Hematopoietic multipotent progenitor cell treated with erythropoietin and hydrocortisone succinate and interleukin-3 and kit ligand, for 8 days (in vitro differentiated cells): ENCODE data around the gene MCM3AP.
"Not testable (repeated sequence)": the region's sequence is repeated elsewhere in the genome, so short reads cannot be mapped to it uniquely, and the experiment has no call there.

ENCODE experiments used
- DNase-seq: peaks from one replicate; pipeline ENCODE4 v3.0.0-alpha.2; 2015

The MCM3AP gene

DNA sequence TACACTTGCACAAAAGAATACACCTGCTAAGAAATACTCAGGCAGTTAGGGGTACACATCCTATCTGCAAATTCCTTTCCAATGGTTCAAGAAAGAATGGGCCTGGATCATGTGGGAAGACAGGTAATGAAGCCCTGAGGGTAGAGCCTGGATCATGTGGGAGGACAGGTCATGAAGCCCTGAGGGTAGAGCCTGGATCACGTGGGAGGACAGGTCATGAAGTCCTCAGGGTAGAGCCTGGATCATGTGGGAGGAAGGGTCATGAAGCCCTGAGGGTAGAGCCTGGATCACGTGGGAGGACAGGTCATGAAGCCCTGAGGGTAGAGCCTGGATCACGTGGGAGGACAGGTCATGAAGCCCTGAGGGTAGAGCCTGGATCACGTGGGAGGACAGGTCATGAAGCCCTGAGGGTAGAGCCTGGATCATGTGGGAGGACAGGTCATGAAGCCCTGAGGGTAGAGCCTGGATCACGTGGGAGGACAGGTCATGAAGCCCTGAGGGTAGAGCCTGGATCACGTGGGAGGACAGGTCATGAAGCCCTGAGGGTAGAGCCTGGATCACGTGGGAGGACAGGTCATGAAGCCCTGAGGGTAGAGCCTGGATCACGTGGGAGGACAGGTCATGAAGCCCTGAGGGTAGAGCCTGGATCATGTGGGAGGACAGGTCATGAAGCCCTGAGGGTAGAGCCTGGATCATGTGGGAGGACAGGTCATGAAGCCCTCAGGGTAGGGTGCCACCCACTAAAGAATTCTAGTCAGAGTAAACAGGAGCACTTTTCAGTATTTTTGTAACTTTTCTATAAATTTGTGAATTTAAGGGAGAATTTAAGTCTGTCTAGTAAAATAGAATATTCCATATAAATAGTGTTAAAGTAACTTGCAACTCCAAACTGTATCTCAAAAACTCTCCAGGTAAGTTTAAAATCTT lies 84.3 kb downstream of the MCM3AP start:
- not testable (repeated sequence) for DNase-seq

GRCh38 chr21:46199436-46200373 lies 85.7 kb downstream of the MCM3AP start:
- DNase-seq: peak; percentile 27

DNA sequence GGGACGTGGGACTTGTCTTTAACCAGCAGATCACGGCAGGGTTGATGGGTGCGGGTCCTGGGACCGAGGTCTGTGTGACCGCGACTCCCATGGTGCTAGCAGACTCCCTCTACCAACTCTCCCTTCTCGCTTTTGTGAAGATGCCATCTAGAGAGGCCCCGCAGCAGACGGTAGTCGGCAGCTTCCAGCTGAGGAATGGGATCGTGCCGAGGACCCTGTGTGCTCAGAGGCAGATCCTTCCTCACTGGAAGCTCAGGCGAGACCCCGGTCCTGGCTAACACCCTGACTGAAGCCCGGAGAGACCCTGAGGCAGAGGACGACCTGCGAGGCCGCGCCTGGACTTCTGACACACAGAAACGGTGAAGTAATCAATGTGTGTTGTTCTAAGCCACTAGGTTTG lies 88.7 kb downstream of the MCM3AP start:
- no peak for DNase-seq

DNA sequence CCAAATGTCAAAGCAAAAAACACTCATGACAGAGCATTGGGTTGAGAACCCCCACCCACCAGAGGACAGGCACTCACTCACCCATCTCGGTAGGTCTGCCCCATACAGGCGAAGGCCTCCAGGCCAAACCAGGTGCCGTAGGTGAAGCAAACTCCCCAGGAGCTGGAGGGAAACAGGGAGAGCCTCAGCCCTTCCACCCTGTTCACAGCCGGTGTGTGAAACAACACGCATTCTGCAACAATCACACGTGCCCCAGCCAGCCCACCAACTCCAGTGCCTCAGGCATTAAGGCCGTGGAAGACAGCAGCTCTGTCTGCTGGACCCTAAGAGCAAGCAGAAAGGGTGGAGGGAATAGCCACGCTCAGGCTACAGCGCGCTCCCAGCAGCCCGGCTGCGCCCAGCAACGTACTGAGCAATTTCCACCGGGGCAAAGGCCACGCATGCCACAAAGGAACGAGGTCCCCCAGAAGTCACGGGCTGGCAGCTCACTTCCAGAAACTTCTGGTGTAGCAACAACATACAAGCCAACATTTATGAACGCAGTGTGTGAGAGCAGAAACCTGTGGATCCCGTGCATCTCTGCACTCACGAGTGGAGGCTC lies 89.7 kb downstream of the MCM3AP start:
- DNase-seq: no peak

DNA sequence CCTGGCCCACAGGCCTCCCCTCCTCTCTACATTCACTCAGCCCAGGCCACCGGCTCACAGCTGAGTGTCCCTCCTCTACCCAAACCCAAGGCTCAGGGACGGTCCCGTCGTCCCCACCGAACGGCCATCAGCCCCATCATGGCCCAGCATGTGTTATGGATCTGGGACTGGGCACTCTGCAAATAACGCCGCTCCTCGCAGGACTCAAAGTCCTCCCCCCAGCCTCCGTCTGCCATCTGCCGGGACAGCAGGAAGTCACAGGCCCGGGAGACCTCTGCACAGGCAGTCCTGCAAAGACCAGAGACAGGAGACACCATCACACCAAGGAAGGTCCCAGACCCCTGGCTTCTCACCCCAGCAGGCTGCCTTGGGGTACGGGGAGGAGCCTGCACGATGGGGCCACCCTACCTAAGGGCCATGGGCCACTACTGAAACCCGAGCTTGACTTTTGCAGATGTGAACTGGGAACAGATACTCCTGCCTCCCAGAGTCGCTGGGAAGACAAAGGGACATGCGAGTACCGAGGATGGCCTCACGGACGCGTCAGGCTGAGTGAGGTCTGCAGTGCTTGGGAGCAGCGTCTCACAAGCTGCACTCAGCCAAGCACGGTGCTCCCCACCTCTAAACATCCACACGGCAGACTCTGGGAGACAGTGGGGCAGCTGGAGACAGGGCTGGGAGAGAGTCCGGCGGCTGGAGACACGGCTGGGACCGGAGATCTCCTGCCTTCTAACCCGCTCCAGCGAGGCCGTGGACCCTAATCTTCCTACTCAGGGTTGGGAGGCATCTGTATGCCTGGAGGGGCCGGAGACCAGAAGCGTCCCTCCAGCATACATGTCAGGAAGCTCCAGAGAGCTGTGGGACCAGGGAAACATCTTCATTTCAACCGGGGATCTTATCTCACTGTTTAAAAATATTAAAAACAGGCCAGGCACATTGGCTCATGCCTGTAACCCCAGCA lies 90.8 kb downstream of the MCM3AP start:
- DNase-seq: no peak

- DNase-seq: no peak
Measured at GRCh38 chr21:46193829-46194373, 91.5 kb downstream of the MCM3AP start.

GRCh38 chr21:46191686-46192575 lies 93.5 kb downstream of the MCM3AP start:
- no peak for DNase-seq

DNA sequence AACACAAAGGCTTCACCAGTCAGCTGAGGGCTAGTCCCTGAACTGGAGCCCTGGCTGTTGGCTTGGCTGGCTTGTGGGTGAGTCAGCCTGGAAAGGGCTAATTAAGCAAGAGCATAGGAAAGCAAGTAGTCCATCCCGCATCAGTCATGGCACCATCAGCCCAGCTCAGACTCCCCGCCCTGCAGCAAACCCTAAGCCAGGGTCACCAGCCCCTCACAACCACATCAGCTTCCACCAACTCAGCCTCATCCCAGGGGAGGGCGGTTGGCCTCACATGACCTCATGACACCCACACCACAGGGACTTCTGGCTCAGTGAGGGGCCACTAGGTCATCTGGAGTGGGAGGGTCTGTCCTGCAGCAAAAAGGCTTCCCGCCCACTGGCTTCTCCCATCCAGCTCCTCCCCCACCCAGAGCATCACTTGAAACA lies 94.1 kb downstream of the MCM3AP start:
- DNase-seq: no peak

GRCh38 chr21:46190491-46191131 lies 94.8 kb downstream of the MCM3AP start:
- no peak for DNase-seq

DNA sequence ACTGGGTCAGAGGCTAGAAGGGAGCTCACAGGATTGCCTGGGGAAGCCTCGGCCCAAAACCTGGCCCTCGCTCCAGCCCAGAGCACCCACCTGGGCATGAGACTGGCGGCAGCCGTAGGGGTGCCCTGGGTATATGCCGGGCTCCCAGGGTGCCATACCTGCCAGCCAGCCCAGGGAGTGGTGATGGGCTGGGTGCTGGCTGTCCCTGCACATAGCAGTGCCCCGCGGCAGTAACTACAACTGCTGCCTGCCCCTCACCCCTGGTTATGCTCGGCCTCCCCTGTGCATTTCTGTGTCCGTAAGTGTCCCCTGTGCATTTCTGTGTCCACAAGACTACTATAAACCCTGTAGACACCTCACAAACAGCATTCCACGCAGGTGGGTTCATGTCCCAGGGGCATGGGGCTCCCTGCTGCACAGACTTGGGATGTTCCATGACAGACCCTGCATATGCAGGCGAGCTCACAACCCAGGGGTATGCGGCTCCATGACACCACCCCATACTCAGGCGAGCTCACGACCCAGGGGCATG lies 95.4 kb downstream of the MCM3AP start:
- no peak for DNase-seq

DNA sequence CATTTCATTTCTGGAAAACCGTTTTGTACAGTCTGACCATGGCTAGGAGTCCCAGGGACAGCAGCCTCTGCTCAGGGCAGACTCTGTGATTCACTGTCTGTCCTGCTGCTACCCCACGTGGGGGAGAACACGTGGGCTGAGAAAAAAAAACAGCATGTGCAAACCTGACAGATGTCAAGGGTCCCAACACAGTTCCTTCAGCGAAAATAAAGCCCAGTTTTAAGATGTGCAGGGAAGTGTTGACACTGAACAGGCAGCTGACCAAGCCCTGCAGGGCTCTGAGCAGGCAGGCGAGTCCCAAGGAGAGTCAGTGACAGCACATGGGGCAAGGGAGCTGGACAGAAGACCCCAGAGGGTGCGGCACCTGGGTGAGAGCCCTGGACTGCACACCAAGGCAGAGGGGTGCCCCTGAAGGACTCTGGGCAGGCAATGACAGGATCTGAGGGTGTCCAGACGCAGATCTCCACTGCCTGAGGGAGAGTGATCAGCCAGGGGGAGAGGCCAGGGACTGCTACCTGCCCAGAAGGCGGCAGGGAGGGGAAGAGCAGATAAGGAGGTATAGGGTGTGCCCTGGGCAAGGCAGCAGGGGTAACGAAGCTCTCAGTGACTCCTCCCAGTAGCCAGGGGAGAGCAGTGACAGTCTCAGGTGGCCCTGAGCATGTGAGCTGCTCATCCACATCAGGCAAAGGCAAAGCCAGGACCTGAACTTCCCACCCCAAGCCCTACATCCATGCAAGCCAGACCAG lies 96.0 kb downstream of the MCM3AP start:
- no peak for DNase-seq

- peak; percentile 61 for DNase-seq
Measured at GRCh38 chr21:46188226-46189212, 96.9 kb downstream of the MCM3AP start.

GRCh38 chr21:46187814-46188213 lies 97.6 kb downstream of the MCM3AP start:
- no peak for DNase-seq

DNA sequence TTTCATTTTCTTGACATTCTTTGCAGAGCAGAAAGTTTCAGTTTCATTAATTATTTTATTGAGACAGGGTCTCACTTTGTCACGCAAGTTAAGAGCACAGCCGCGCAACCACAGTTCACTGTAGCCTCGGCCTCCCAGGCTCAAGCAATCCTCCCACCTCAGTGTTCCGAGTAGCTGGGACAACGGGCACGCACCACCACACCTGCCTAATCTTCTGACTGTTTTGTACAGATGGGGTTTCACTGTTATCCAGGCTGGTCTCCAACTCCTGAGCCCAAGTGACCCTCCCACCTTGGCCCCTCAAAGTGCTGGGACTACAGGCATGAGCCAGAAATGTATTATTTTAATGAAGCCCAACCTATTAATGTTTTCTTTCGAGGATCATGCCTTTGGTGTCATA lies 98.2 kb downstream of the MCM3AP start:
- DNase-seq: no peak

DNA sequence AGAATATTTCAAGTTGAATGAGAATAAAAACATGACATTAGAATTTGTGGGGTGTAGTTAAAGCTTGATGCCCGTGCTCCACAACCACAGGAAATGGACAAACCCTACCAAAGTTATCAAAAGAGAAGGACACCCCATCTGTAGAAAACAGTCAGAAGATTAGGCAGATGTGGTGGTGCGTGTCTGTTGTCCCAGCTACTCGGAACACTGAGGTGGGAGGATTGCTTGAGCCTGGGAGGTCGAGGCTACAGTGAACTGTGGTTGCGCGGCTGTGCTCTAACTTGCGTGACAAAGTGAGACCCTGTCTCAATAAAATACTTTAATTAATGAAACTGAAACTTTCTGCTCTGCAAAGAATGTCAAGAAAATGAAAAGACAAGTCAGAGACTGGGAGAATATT lies 99.7 kb downstream of the MCM3AP start:
- DNase-seq: peak; percentile 77
